ENCODE measurements around the gene ZNF593OS. TPM values are rescaled to one million over a fixed set of nuclear protein-coding genes. Genes with fewer than 3 reads are reported as not detected.

Gene ZNF593OS
- total and polyA plus RNA-seq, 2 of the 8 experiments (the other 6 are each of a cell fraction or from before 2014, with no cell fraction given), result not detected

- Histone ChIP-seq H3K4me2 (ENCODE audit: insufficient read depth in 1 of 2, low read depth in 2 of 2, low read length in 2 of 2) (no peak overlapping the region), H3K27me3 (replicated peaks in 1 of 4; ENCODE audit: control insufficient read depth in 3 of 4, extremely low read depth in 1 of 4, insufficient read depth in 3 of 4, low read length in 3 of 4) (no peaks in the 10 kb centered on the region), H3K9me3 (ENCODE audit: insufficient read depth in 2 of 2, low read depth in 1 of 2, low read length in 1 of 2) (no peaks in the 10 kb centered on the region), H3K9ac (replicated peaks in 1 of 4; ENCODE audit: extremely low read depth in 1 of 4, low read depth in 3 of 4, low read length in 3 of 4) (no peak overlapping the region), H3K14ac (ENCODE audit: insufficient read length) (no peak overlapping the region), H3K79me1 (ENCODE audit: low read depth, low read length) (no peaks in the 10 kb centered on the region), H3K23ac (ENCODE audit: insufficient read length) (no peak overlapping the region), H4K20me1 (replicated peaks in 1 of 2; ENCODE audit: control insufficient read depth in 1 of 2, insufficient read depth in 2 of 2, low read length in 2 of 2) (no peaks in the 10 kb centered on the region), H2BK15ac (ENCODE audit: low read length) (no peak overlapping the region), H3K4ac (replicated peaks; ENCODE audit: insufficient read length, low read depth, low read length) (no peak overlapping the region), H2BK5ac (ENCODE audit: low read depth, low read length) (no peak overlapping the region), H2AFZ (ENCODE audit: low read length) (no peak overlapping the region), H3K4me1 (replicated peaks in 1 of 4; ENCODE audit: control insufficient read depth in 3 of 4, insufficient read depth in 4 of 4, low read length in 3 of 4) (no peaks in the 10 kb centered on the region), H2BK120ac (replicated peaks; ENCODE audit: low read depth, low read length) (no peak overlapping the region), H3K79me2 (ENCODE audit: control insufficient read depth in 1 of 2, insufficient read depth in 2 of 2, low read length in 2 of 2) (no peaks in the 10 kb centered on the region), H4K8ac (ENCODE audit: extremely low read depth, insufficient read depth, low read length) (no peak overlapping the region), H2BK20ac (ENCODE audit: low read length) (no peak overlapping the region), H3K23me2 (ENCODE audit: low read depth, low read length) (no peaks in the 10 kb centered on the region), H3K27ac (ENCODE audit: low read depth, low read length) (no peak overlapping the region), H4K91ac (replicated peaks; ENCODE audit: insufficient read length, low read length) (no peak overlapping the region), H2AK5ac (ENCODE audit: low read depth, low read length) (no peak overlapping the region), H3K4me3 (ENCODE audit: extremely low read depth in 1 of 4, insufficient read depth in 2 of 4, low read depth in 3 of 4, low read length in 4 of 4) (no peak overlapping the region), H3K18ac (ENCODE audit: extremely low read depth, low read length) (no peak overlapping the region), H4K5ac (ENCODE audit: insufficient read length, low read depth, low read length) (no peak overlapping the region), H2BK12ac (ENCODE audit: low read depth, low read length) (no peak overlapping the region), H3K56ac (replicated peaks; ENCODE audit: insufficient read length, low read depth, low read length) (no peak overlapping the region), H3K36me3 (ENCODE audit: control insufficient read depth in 2 of 4, insufficient read depth in 4 of 4, low read length in 3 of 4) (no peaks in the 10 kb centered on the region)
- DNase-seq (ENCODE audit: low read depth in 1 of 2, low spot score in 2 of 2) (no peak), FAIRE-seq (no peak)
- 91% methylated on average over 4 of the region's 6 CpGs; no CpG with 5 or more reads in 1 of the 2 experiments for WGBS, 2 experiments (ENCODE audit: extremely low coverage in 1 of 2, insufficient coverage in 1 of 2, insufficient read length in 1 of 2, insufficient replicate concordance in 2 of 2, low coverage in 1 of 2, low lambda C conversion rate in 2 of 2, missing lambda C conversion rate in 1 of 2)
- ChIA-PET CTCF (ENCODE audit: partially characterized antibody) (interaction anchor here (0.6 to 1.3 kb wide), 2 partner anchors 22 to 393 kb away, joined by 3 to 5 read pairs; no protein-coding TSS in a partner anchor), POLR2A (ENCODE audit: partially characterized antibody) (interaction anchor here (0.7 kb wide), 2 partner anchors 25 to 209 kb away, joined by 3 to 4 read pairs; no protein-coding TSS in a partner anchor)
- TF ChIP-seq CTCF (IDR thresholded peaks at IDR 0.05; ENCODE audit: control extremely low read depth in 1 of 3, insufficient read depth in 1 of 3, low read depth in 1 of 3, low read length in 3 of 3) (no peak), PHF8 (conservative IDR thresholded peaks at IDR 0.05; ENCODE audit: low read depth, low read length) (no peak), TEAD4 (IDR thresholded peaks at IDR 0.05; ENCODE audit: low read depth, low read length) (no peak), TAF1 (IDR thresholded peaks at IDR 0.05; ENCODE audit: low read depth, low read length) (no peak), CHD1 (IDR thresholded peaks at IDR 0.05; ENCODE audit: low read depth, low read length) (no peak), BCL11A (IDR thresholded peaks at IDR 0.05; ENCODE audit: low read depth in 2 of 2, low read length in 2 of 2) (no peak), POLR2AphosphoS5 (IDR thresholded peaks at IDR 0.05; ENCODE audit: low read depth, low read length) (no peak), GABPA (IDR thresholded peaks at IDR 0.05; ENCODE audit: borderline replicate concordance, insufficient read depth, low read length) (no peak), CEBPB (IDR thresholded peaks at IDR 0.05; ENCODE audit: low read depth, low read length) (no peak), KDM5A (IDR thresholded peaks at IDR 0.05; ENCODE audit: low read length) (no peak), SP1 (IDR thresholded peaks at IDR 0.05; ENCODE audit: low read depth, low read length) (no peak), CBX8 (IDR thresholded peaks at IDR 0.05; ENCODE audit: borderline replicate concordance, low read depth, low read length) (no peak)
Observed at GRCh38 chr1:26213335-26213905, 41.8 kb upstream of the ZNF593OS start.

All from H1 (cell line).